Type B pancreatic cell (in vitro differentiated cells): Measurements from ENCODE around the gene NMNAT2. TPM values are rescaled to one million over a fixed set of nuclear protein-coding genes. Genes with fewer than 3 reads are reported as not detected.
A peak's percentile ranks its signal among the peaks of the same experiment; 100 is the strongest.

Source experiments
- DNase-seq: peaks from one replicate; pipeline ENCODE4 v3.0.0; 2021; ENCODE audit warnings: mixed read lengths; ENCODE audit not compliant: unreplicated experiment; ENCODE audit errors: extremely low spot score
- H3K27ac Mint-ChIP-seq: 2 replicates; pipeline ENCODE4 v1.8.0; 2021; ENCODE audit warnings: mild to moderate bottlenecking, mixed read lengths
- H3K27me3 Mint-ChIP-seq: 2 replicates; pipeline ENCODE4 v1.8.0; 2021; ENCODE audit warnings: mixed read lengths
- H3K36me3 Mint-ChIP-seq: 2 replicates; pipeline ENCODE4 v1.8.0; 2021; ENCODE audit warnings: mixed read lengths
- H3K4me1 Mint-ChIP-seq: one replicate; pipeline ENCODE4 v1.8.0; 2021; ENCODE audit warnings: mixed read lengths; ENCODE audit not compliant: unreplicated experiment
- H3K4me3 Mint-ChIP-seq: 2 replicates; pipeline ENCODE4 v1.8.0; 2021; ENCODE audit warnings: mild to moderate bottlenecking, mixed read lengths
- H3K9me3 Mint-ChIP-seq: 2 replicates; pipeline ENCODE4 v1.8.0; 2021; ENCODE audit warnings: mixed read lengths
- CTCF ChIP-seq: fragments of 200-600 bp; sonication (generic); conservative IDR thresholded peaks from 2 replicates; pipeline ENCODE4 v1.5.0; 2021; ENCODE audit warnings: antibody characterized with exemption, mild to moderate bottlenecking
- long read RNA-seq: library from polyadenylated mRNA; unstranded; transcript quantifications from one replicate; pipeline ENCODE4 v2.0.0, GENCODE V29; 2020
- total RNA-seq: library from RNA; stranded (reverse); gene quantifications from 2 replicates; pipeline ENCODE4 v1.2.1, GENCODE V29; 2021; ENCODE audit warnings: low replicate concordance

Gene NMNAT2
- total RNA-seq = 3.7 and 8.2 TPM in 2 replicates
- long read RNA-seq, full-length matches to known transcripts = 2 of 5 reads
- long read RNA-seq, partial matches to known transcripts = 0 of 5 reads
- long read RNA-seq, other reads (novel, unspliced or antisense) = 3 of 5 reads

- peak within 1 kb of the TSS; percentile 51 for H3K27ac Mint-ChIP-seq
- peaks cover 63% of the 10 kb centered on the region for H3K27me3 Mint-ChIP-seq
- H3K4me3 Mint-ChIP-seq = peak within 1 kb of the TSS; percentile 98
- H3K36me3 Mint-ChIP-seq = no peaks in the 10 kb centered on the region
- H3K9me3 Mint-ChIP-seq = no peaks in the 10 kb centered on the region
- no peak for TF ChIP-seq CTCF
- peaks cover 16% of the 10 kb centered on the region for H3K4me1 Mint-ChIP-seq
- DNase-seq = peak; percentile 68
Measured at GRCh38 chr1:183417772-183418491, at the start of gene NMNAT2. Gene NMNAT2, minus strand, starts transcription at chr1:183418380. Its CDS starts 113 bp downstream, at chr1:183418267.

- TF ChIP-seq CTCF = no peak
- DNase-seq = no peak
- Mint-ChIP-seq H3K27ac (peak overlapping the region; percentile 74), H3K36me3 (no peaks in the 10 kb centered on the region), H3K9me3 (no peaks in the 10 kb centered on the region), H3K27me3 (peaks cover 9% of the 10 kb centered on the region), H3K4me3 (no peak overlapping the region), H3K4me1 (peaks cover 13% of the 10 kb centered on the region)
Measured at GRCh38 chr1:183467687-183468086, 49.5 kb upstream of the NMNAT2 start.

- no peaks in the 10 kb centered on the region for H3K9me3 Mint-ChIP-seq
- no peak for TF ChIP-seq CTCF
- H3K27ac Mint-ChIP-seq = no peak overlapping the region
- no peak for DNase-seq
- peaks cover 13% of the 10 kb centered on the region for H3K4me1 Mint-ChIP-seq
- H3K36me3 Mint-ChIP-seq = no peaks in the 10 kb centered on the region
- H3K27me3 Mint-ChIP-seq = peaks cover 9% of the 10 kb centered on the region
- no peak overlapping the region for H3K4me3 Mint-ChIP-seq
Measured at GRCh38 chr1:183466781-183467180, 48.6 kb upstream of the NMNAT2 start.

- Mint-ChIP-seq H3K4me3 (no peak overlapping the region), H3K27ac (no peak overlapping the region), H3K27me3 (peaks cover 9% of the 10 kb centered on the region), H3K4me1 (peaks cover 4% of the 10 kb centered on the region), H3K9me3 (peaks cover 6% of the 10 kb centered on the region), H3K36me3 (no peaks in the 10 kb centered on the region)
- no peak for TF ChIP-seq CTCF
- no peak for DNase-seq
Measured at GRCh38 chr1:183463566-183463965, 45.4 kb upstream of the NMNAT2 start.

- H3K4me1 Mint-ChIP-seq = peaks cover 4% of the 10 kb centered on the region
- peak overlapping the region; percentile 94 for H3K27ac Mint-ChIP-seq
- peaks cover 4% of the 10 kb centered on the region for H3K27me3 Mint-ChIP-seq
- no peaks in the 10 kb centered on the region for H3K36me3 Mint-ChIP-seq
- TF ChIP-seq CTCF = no peak
- no peak for DNase-seq
- H3K4me3 Mint-ChIP-seq = peak overlapping the region; percentile 44
- peaks cover 6% of the 10 kb centered on the region for H3K9me3 Mint-ChIP-seq
Measured at GRCh38 chr1:183461350-183461749, 43.2 kb upstream of the NMNAT2 start.
